Ovary (tissue), 9 donors: ENCODE measurements around the gene GPT2. TPM values are rescaled to one million over a fixed set of nuclear protein-coding genes. Genes with fewer than 3 reads are reported as not detected.

Source experiments
- DNase-seq, 5 donors: peaks; one replicate each; pipeline ENCODE4 v3.0.0-alpha.2; 2019 to 2020
- H3K27ac ChIP-seq, 2 donors: fragments of 200-600 bp; one replicate each; pipeline versions ENCODE4 v1.5.1 to v1.8.0; 2019 to 2022
- H3K27me3 ChIP-seq: fragments of 200-600 bp; one replicate; pipeline ENCODE4 v1.8.0; 2022
- H3K36me3 ChIP-seq: fragments of 200-600 bp; sonication (generic); one replicate; pipeline ENCODE4 v1.5.1; 2019
- H3K4me1 ChIP-seq: one replicate; pipeline ENCODE4 v1.8.1; 2013; ENCODE audit warnings: mild to moderate bottlenecking, moderate library complexity; ENCODE audit not compliant: insufficient read depth
- H3K4me3 ChIP-seq: fragments of 200-600 bp; sonication (generic); one replicate; pipeline ENCODE4 v1.5.1; 2017
- H3K9me3 ChIP-seq, 2 donors: fragments of 200-600 bp in 1 of 2; sonication (generic) in 1 of 2; one replicate each; pipeline versions ENCODE4 v1.5.1 to v1.8.1; 2013 to 2019; ENCODE audit warnings: mild to moderate bottlenecking in 1 of 2, moderate library complexity in 1 of 2
- CTCF ChIP-seq, 3 donors: fragments of 450-650 bp in 2 of 3; fragments of 200-600 bp in 1 of 3; IDR thresholded peaks; one replicate each; pipeline versions ENCODE4 v1.5.1 to v1.8.0; 2016 to 2022; ENCODE audit warnings: antibody characterized with exemption in 3 of 3, mild to moderate bottlenecking in 1 of 3
- EP300 ChIP-seq: sonication (generic); formaldehyde crosslinking; IDR thresholded peaks from one replicate; pipeline ENCODE4 v1.6.1; 2017; ENCODE audit warnings: antibody characterized with exemption
- POLR2A ChIP-seq: fragments of 450-650 bp; IDR thresholded peaks from one replicate; pipeline ENCODE4 v1.6.1; 2017; ENCODE audit warnings: antibody characterized with exemption, mild to moderate bottlenecking, moderate library complexity
- WGBS, 3 donors: extraction: QIAGEN DNeasy Blood & Tissue Kit in 1 of 3; methylation state at CpG; one replicate each; pipeline versions ENCODE4 v1.1.5 to v1.1.7; 2013 to 2017; 5-methylcytosine and 5-hydroxymethylcytosine counted together
- intact Hi-C, 4 donors: fragments of 100-400 bp; cut with DNase I; formaldehyde crosslinking; loops; one replicate each; pipeline versions ENCODE4 v1.11.0 to v1.15.1; 2022 to 2023
- polyA plus RNA-seq, 2 donors: library from polyadenylated mRNA; stranded (reverse); fragments of 200-250 nt in 1 of 2; fragments of 350-450 nt in 1 of 2; fragmentation: Illumina TruSeq in 1 of 2; extraction: RNeasy Lipid Tissue Mini Kit (QIAGEN cat#74804) in 1 of 2; gene quantifications; one replicate each; pipeline ENCODE4 v1.2.3, GENCODE V29; 2013 to 2014
- total RNA-seq, 7 donors: library from RNA; depleted of rRNA in 2 of 7; stranded (reverse); fragments of >200 nt in 2 of 7; fragmentation: NEBNext Ultra II Directional in 3 of 7; extraction: Animal tissue kit (Norgen Biotek cat#: 25700) in 3 of 7; gene quantifications; one replicate each; pipeline versions ENCODE4 v1.1.0 to v1.2.4, GENCODE V29; 2016 to 2023
- donor health status: DM: no; HTN: no; CAD: no; lungs with moderate emphysema.
- donor health status: DM: no; HTN: no; CAD: no.
- donor health status: Bipolar disorder and iron deficiency.
- donor health status: DM: yes; HTN: yes; CAD: no.
- donor health status: DM: no; HTN: no; CAD: no.
- donor health status: DM: yes; HTN: yes; CAD: no.

The GPT2 gene
- total and polyA plus RNA-seq, 9 donors: 2.2 to 30.7 (median 4.9) TPM

- intact Hi-C loops: no loop called here
- 79 to 83% (median 81%) methylated on average over 5 of the region's 5 CpGs for WGBS, 3 donors
- H3K27me3 ChIP-seq: no peaks in the 10 kb centered on the region
- DNase-seq: no peak
- H3K9me3 ChIP-seq: no peaks in the 10 kb centered on the region
- no peak overlapping the region for H3K4me3 ChIP-seq
- TF ChIP-seq CTCF (IDR thresholded peaks at IDR 0.05) (no peak), POLR2A (no peak), EP300 (no peak)
- H3K27ac ChIP-seq: no peak overlapping the region
- no peaks in the 10 kb centered on the region for H3K36me3 ChIP-seq
- H3K4me1 ChIP-seq: no peaks in the 10 kb centered on the region
These were observed 70.4 kb downstream of the GPT2 start for GRCh38 chr16:46954562-46954961.

- Histone ChIP-seq H3K9me3 (no peaks in the 10 kb centered on the region), H3K36me3 (no peaks in the 10 kb centered on the region), H3K27me3 (no peaks in the 10 kb centered on the region), H3K4me1 (peaks cover 2% of the 10 kb centered on the region), H3K27ac (no peak overlapping the region), H3K4me3 (no peak overlapping the region)
- DNase-seq: no peak
- 61 to 65% (median 64%) methylated on average over 9 of the region's 9 CpGs for WGBS, 3 donors
- TF ChIP-seq CTCF (IDR thresholded peaks at IDR 0.05): no peak
- no peak for TF ChIP-seq POLR2A
- TF ChIP-seq EP300: no peak
- intact Hi-C loops: no loop called here
These were observed 77.5 kb downstream of the GPT2 start for GRCh38 chr16:46961373-46962353.

- Histone ChIP-seq H3K9me3 (no peaks in the 10 kb centered on the region), H3K27ac (no peak overlapping the region), H3K4me1 (peaks cover 2% of the 10 kb centered on the region), H3K27me3 (no peaks in the 10 kb centered on the region), H3K36me3 (no peaks in the 10 kb centered on the region), H3K4me3 (no peak overlapping the region)
- TF ChIP-seq EP300: no peak
- TF ChIP-seq POLR2A: no peak
- no peak for TF ChIP-seq CTCF (IDR thresholded peaks at IDR 0.05)
- 34 to 48% (median 42%) methylated on average over 3 of the region's 3 CpGs for WGBS, 3 donors
- intact Hi-C loops: no loop called here
- no peak for DNase-seq
These were observed 78.5 kb downstream of the GPT2 start for GRCh38 chr16:46962629-46963028.

GRCh38 chr16:46968063-46968435, 83.9 kb downstream of the GPT2 start:
- Histone ChIP-seq H3K27ac (no peak overlapping the region), H3K4me3 (no peak overlapping the region), H3K4me1 (peaks cover 1% of the 10 kb centered on the region), H3K27me3 (no peaks in the 10 kb centered on the region), H3K9me3 (no peaks in the 10 kb centered on the region), H3K36me3 (no peaks in the 10 kb centered on the region)
- no peak for DNase-seq
- TF ChIP-seq EP300 (no peak), POLR2A (no peak), CTCF (IDR thresholded peaks at IDR 0.05) (no peak)
- intact Hi-C loops: no loop called here
- 81 to 91% (median 86%) methylated on average over 2 of the region's 2 CpGs for WGBS, 3 donors
